ENCODE measurements around the gene PDZD2.
"Not testable (repeated sequence)": the region's sequence is repeated elsewhere in the genome, so short reads cannot be mapped to it uniquely, and the experiment has no call there.

The PDZD2 gene

GRCh38 chr5:31638748-31639418 is at the start of gene PDZD2:
Gene PDZD2 (plus strand): TSS chr5:31639131.
- DNase-seq: no peak

- DNase-seq: no peak
Measured at GRCh38 chr5:31593665-31594064, 45.3 kb upstream of the PDZD2 start.

DNA sequence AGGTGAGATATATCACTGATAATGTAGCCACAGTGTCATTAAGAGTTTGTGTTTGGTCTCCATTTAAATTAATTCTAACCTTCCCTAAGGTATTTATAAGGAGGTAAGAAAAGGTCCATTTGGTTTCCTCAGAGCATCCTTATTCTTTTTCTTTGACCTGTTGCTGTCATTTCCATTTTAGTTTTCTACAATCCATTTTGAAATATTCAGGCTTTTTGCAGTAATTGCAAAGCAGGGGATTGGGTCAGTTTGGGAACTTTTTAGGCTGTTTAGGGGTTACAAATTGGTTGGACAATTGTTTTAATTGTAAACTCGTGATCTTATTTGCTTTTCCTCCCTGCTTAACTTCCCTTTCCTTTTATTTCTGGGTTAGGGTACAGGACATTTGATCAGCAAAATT is 42.6 kb upstream of the PDZD2 start:
- DNase-seq: no peak

DNA sequence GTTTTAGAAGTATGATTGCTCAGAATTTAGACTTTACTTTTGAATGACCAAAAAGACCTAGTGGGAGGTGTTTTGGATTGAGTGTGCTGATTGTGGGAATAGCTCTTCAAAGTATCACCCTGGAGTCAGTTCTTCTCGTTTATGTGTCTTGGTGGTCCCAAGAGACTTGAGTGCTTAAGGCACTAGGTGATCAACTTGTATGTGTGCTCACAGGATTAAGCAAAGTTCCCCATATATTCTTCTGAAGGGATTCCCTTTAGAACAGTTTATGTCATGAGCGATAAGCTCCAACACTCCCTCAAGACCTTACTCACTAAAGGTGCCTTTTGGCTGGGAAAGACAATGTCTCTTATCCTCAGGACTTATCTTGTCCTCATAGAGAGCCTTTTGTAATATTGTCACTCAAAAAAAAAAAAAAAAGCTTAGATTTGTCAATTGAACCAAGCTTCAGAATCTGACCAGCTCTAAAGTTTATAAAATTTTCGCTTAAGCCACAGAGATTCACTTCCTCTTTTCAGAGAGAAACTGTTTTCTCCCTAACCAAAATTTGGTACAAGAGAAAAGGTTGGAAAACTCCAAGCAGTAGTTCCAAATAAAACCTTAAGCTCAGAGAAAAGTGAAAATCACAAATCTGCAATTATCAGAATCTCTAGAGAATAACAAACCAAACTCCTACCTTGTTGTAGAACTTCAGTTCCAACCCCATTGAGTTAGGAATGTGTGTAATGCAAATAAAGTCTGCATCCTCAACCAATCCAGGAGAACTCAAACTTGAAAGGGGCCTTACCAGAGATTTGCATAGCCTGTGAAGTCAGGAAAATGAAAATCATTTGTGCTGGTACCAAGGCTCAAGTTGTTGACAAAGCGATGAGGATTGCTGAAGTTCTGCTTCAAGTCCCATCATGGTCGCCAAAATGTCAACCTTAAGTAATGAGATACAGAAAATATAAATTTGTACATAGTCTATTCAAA is 40.0 kb upstream of the PDZD2 start:
- DNase-seq: no peak

GRCh38 chr5:31602305-31602704 is 36.6 kb upstream of the PDZD2 start:
- not testable (repeated sequence) for DNase-seq

DNA sequence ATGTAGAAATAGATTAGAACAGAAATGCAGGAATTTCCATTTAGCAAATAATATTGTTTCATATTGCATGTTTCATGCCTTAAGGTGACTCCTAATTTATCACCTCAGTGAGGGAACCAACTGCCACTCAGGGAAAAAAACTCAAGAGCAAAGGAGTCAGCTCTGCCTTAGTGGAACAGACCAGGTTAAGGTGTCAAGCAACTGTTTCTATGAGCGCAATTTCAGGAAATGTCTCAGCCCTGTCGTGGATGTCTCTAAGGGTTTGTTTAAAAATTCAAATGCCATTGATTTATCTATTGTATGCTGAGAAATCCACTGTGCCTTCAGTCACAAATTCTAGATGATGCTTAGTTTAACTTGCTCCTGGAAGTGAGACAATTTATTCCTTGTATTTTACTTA is 34.7 kb upstream of the PDZD2 start:
- no peak for DNase-seq

GRCh38 chr5:31604644-31605043 is 34.3 kb upstream of the PDZD2 start:
- DNase-seq: no peak

DNA sequence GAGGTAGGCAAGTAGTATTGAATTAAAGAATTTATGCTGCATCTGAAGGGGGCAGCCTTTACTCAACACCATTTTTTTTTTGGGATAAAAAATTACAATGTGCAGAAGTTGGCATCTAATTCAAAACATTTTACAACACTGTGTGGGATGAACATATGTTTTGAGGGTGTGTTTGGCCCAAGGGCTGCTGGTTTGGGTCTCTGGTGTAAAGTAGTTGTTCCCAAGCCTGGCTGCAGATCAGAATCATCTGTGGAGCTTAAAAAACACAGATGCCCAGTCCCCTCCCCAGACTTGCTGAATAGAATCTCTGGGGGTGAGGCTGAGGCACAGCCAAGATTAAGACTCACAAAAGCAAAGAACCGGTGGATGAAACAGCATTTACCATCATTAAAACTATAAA is 33.0 kb upstream of the PDZD2 start:
- no peak for DNase-seq

GRCh38 chr5:31607546-31607945 is 31.4 kb upstream of the PDZD2 start:
- no peak for DNase-seq

DNA sequence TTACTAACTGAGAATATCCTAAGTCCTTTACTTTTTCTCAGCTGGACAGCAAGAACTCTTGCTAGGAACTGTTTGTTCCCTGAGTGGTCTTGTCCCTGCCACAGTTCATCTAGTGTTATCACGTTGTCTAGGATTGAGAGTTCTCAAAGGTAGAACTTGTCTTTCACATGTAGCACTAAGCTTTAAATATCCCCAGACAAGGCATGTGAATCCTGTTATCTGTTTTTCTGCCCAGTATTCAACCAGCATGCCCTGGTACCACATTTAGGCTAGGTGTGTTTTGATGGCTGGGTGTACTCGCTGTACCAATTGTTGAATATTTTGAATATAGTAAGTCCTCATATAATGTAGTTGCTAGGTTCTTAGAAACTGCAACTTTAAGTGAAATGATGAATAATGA is 27.9 kb upstream of the PDZD2 start:
- DNase-seq: no peak

DNA sequence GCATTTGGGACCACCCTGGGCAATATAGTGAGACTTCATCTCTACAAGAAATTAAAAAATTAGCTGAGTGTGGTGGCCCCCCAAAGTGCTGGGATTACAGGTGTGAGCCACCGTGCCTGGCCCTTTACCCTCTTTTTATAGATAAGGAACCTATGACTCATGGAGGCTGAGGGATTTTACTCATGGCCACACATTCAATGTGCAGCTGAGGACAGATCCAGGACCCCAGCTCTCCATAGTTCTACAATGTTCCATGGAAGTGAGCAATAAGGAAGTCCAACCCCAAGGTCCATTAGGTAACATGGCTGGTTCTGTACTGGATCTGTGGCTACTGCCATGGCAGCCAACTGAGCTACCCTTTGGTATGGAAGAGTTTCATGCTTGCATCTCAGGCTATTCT is 25.3 kb upstream of the PDZD2 start:
- no peak for DNase-seq

DNA sequence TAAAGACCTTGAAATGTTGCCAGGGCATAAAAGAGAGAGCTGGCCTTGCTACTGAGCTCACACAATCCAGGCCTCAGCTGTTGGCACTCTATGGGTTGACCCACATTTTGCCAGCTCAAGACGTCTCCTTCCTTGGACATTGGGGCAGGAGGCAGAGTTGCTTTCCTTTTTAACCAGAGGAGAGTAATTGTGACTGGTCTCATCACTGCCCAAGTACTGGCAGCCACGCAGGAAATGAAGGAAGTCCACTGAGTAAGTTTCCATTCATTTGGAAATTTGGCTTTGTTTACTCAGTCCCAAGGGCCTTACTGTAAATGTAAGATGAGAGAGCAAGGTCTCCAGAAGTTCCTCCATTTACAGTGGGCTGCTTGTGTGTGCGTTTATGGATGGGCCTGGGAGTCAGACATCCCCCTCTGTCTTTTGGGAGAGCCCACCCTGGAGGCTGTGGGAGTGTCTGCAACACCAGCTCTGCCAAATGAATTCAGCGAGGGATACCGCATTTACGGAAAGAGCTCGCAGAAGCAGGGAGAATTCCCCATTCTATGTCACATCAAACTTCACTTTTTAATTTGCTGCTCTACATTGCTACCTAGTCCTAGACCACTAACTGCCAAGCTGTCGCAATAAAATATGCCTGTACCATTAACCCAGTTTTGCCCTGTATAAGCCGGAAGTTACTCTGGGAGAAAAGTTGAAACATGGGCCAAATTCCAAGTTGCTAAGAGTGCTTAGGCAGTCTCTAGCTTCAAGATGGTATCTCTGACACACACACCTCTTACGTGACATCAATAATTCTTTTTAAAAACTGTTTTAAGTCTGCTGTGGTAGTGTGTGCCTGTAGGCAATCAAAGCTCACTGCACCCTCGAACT is 24.5 kb upstream of the PDZD2 start:
- DNase-seq: no peak

DNA sequence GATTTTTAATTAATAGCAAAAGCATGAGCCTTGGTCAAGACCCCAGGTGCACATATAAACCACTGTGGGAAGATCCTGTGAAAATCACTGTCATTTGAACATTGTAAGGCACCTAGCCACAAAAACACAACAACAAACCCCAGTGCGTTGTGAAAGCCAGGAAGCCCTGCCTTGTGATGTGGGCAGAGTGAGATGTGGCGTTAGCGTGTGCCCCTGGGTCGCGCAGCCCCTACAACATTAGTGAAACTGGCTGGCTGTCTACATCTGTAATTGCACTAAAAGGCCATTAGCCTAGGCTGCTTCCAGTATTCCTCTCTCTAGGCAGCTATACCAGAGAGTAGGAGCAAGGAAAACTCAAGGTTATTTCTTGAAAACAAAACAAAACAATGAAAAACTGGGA is 21.1 kb upstream of the PDZD2 start:
- DNase-seq: no peak

GRCh38 chr5:31620026-31620425 is 18.9 kb upstream of the PDZD2 start:
- DNase-seq: no peak

DNA sequence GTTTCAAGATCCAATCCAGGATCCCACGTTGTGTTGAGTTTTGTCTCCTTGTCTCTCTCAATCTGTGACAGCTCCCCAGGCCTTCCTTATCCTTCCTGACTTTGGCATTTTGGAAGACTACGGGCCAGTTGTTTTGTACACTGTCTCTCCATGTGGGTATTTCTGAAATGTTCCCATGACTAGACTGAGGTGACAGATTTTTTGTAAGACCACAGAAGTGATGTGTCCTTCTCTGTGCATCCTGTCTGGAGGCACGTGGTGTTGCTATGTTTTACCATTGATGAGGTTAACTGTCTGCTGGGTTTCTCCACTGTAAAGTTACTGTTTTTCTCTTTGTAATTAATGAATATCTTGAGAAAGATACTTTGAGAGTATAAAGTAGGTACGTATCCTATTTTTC is 15.7 kb upstream of the PDZD2 start:
- DNase-seq: no peak

DNA sequence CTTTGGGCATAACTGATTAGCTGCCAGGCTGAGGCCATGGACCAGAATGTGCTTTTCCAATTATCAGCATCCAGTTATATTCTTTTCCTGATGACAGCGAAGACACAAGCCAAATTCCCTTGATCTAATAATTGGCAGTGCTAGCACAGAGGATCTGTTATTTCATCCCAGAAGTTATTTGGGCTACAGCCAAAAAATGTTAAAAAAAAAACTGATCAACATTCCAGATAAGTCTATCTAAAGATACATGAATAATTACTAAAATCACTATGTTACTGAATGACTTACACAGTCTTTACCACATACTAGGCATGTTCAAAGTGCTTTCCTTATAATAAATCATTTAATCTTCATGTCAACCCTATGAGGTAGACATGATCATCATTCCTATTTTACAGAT is 13.5 kb upstream of the PDZD2 start:
- no peak for DNase-seq

DNA sequence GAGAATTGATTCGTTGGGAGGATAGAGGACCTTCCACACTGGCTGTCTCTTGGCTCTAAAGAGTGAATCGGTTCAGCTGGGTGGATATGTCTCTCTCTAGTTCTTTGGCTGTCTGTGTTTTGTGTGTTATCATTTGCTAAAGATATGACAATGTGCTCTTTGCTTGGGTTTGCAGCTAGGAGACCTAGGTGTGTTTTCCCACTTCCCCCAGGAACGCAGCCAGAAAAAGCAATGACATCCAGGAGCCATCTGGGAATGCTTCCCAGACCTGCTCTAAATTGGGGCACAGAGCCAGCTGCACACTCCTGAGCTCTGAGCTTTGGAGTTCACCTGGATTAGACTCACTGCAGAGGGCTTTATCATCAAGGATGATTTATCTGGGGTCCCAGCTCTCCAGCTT is 12.8 kb upstream of the PDZD2 start:
- no peak for DNase-seq

DNA sequence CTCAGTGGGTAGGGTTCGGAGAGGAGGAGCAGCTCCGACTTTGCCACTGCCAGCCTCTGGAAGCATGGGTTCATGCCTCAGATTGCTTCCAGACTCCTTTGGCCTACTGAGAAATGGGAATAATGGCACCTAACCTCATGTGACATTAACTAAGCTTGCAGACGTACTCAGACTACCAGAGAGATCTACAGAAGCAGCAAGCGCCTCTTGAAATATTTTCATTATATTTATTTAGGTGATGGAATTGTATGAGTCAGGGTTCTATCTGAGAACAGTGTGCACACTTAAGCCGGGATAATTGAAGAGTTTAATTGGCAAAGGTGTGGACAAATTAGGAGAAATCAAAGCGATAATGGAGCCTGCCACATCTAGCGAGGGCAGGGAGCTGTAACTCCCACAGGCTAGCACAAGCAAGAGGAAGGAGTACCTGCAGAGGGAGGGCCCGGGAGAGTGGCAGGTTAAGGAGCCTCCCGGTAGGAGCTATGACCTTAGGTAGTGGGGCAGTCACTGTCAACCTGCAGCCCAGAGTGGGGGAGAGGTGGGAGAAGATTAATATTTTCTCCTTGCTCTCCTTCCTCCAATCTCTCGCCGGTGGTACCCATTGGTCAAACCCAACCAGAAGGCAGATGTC is 12.2 kb upstream of the PDZD2 start:
- no peak for DNase-seq

DNA sequence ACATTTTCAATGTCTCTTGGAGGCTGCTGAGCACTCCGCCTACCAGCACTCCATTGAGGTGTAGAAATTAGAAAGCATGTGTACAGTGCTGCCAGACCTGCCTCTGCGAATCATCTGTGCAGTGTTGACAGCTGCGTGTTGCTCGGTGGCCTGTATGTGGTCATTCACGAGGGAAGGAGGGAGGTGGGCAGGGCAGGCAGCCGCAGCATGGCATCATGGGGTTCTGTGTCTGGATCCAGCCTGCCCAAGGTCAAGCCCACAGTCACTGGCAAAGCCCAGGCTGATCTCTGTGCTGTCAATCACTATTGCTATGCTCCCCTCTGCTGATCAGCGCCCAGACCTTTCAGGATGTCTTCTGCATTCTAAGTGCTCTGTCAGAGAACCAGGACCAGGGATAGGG is 8.0 kb upstream of the PDZD2 start:
- no peak for DNase-seq

GRCh38 chr5:31632460-31632859 is 6.5 kb upstream of the PDZD2 start:
- DNase-seq: no peak

- DNase-seq: no peak
Measured at GRCh38 chr5:31635446-31635845, 3.5 kb upstream of the PDZD2 start.

- no peak for DNase-seq
Measured at GRCh38 chr5:31637851-31638250, 1.1 kb upstream of the PDZD2 start.

DNA sequence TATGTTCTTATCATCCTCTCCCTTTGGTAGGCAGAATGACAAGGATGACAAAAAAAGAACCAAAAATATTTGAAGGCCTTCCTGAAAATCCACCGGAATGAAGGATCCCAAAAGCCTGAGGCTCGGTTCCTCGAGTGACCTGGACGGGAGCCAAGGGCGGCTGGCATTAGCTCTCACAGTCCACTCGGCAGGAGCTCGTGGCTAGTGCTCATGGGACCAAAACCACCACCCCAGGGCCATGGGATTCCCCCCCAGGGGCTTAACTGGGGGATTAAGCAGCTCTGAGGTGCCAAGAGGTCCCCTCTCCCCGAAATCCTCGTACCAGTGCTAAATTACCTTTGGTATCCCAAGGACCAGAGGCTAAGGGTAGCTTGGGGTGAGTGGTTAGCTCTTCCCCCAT is 586 bp upstream of the PDZD2 start:
- no peak for DNase-seq
